HEK293 (cell line): ENCODE data around the gene CENPV.

ENCODE experiments used
- MEIS1 ChIP-seq: sonication (generic); formaldehyde crosslinking; IDR thresholded peaks from 2 replicates; pipeline ENCODE4 v1.8.1; 2022; ENCODE audit warnings: missing genetic modification reagents, mild to moderate bottlenecking, borderline replicate concordance
- TCF7L2 ChIP-seq: IDR thresholded peaks from 2 replicates; pipeline ENCODE4 v1.6.1; 2011; ENCODE audit warnings: low read depth, mild to moderate bottlenecking, inconsistent platforms, low read length, moderate library complexity, borderline replicate concordance
- YY1 ChIP-seq: fragments of 450-650 bp; formaldehyde crosslinking; IDR thresholded peaks from 2 replicates; pipeline ENCODE4 v1.5.1; 2018; ENCODE audit warnings: missing biosample characterization, missing genetic modification characterization
- ZNF274 ChIP-seq, 2 experiments: fragments of 200-500 bp in 1 of 2; fragments of 450-650 bp in 1 of 2; sonication (Bioruptor generic) in 1 of 2; formaldehyde crosslinking in 1 of 2; IDR thresholded peaks; 2 replicates each; pipeline versions ENCODE4 v1.5.1 to v1.6.1; 2014 to 2016; ENCODE audit warnings: borderline replicate concordance in 1 of 2, inconsistent platforms in 1 of 2, low read length in 1 of 2, missing biosample characterization in 1 of 2, missing genetic modification characterization in 1 of 2
- ZNF549 ChIP-seq: fragments of 450-650 bp; IDR thresholded peaks from 2 replicates; pipeline ENCODE4 v1.5.1; 2018; ENCODE audit warnings: missing biosample characterization, missing genetic modification characterization, mild to moderate bottlenecking, inconsistent platforms, moderate library complexity
- ZNF707 ChIP-seq: fragments of 450-650 bp; formaldehyde crosslinking; IDR thresholded peaks from 2 replicates; pipeline ENCODE4 v1.5.1; 2016; ENCODE audit warnings: missing biosample characterization, missing genetic modification characterization
- ZNF776 ChIP-seq: fragments of 450-650 bp; formaldehyde crosslinking; IDR thresholded peaks from 2 replicates; pipeline ENCODE4 v1.5.0; 2017; ENCODE audit warnings: missing biosample characterization, missing genetic modification characterization, borderline replicate concordance
- TF ChIP-seq, protein P1 (sequence below): fragments of 450-650 bp; formaldehyde crosslinking; IDR thresholded peaks from 2 replicates; pipeline ENCODE4 v1.5.1; 2016; ENCODE audit warnings: missing biosample characterization, missing genetic modification characterization

GRCh38 chr17:16352303-16352666, 984 bp downstream of the CENPV start:
- TF ChIP-seq ZNF776 (tag by site-specific recombination) = no peak
- TF ChIP-seq YY1 (tag by site-specific recombination) = no peak
- TF ChIP-seq, protein P1, sequence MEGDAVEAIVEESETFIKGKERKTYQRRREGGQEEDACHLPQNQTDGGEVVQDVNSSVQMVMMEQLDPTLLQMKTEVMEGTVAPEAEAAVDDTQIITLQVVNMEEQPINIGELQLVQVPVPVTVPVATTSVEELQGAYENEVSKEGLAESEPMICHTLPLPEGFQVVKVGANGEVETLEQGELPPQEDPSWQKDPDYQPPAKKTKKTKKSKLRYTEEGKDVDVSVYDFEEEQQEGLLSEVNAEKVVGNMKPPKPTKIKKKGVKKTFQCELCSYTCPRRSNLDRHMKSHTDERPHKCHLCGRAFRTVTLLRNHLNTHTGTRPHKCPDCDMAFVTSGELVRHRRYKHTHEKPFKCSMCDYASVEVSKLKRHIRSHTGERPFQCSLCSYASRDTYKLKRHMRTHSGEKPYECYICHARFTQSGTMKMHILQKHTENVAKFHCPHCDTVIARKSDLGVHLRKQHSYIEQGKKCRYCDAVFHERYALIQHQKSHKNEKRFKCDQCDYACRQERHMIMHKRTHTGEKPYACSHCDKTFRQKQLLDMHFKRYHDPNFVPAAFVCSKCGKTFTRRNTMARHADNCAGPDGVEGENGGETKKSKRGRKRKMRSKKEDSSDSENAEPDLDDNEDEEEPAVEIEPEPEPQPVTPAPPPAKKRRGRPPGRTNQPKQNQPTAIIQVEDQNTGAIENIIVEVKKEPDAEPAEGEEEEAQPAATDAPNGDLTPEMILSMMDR (tag by site-specific recombination) = no peak
- TF ChIP-seq ZNF707 (tag by site-specific recombination) = no peak
- TF ChIP-seq TCF7L2 = no peak
- no peak for TF ChIP-seq ZNF274 (IDR thresholded peaks at IDR 0.05; ENCODE audit: low read length)
- TF ChIP-seq ZNF274 (tag by site-specific recombination; IDR thresholded peaks at IDR 0.05; ENCODE audit: borderline replicate concordance) = no peak
- no peak for TF ChIP-seq MEIS1 (CRISPR knock-in tag)
- no peak for TF ChIP-seq ZNF549
